NOMO-1 treated with dmso at 0.1 percent for 144 hours (cell line): ENCODE data around the gene SYNDIG1.

Source experiments
- DNase-seq: peaks from one replicate; lab custom pipeline; 2025; ENCODE audit not compliant: unreplicated experiment; lab: John Stamatoyannopoulos, UW

The SYNDIG1 gene

GRCh38 chr20:24446811-24447210, 22.6 kb upstream of the SYNDIG1 start:
- DNase-seq: no peak

- DNase-seq: no peak
These were observed 21.3 kb upstream of the SYNDIG1 start for GRCh38 chr20:24448170-24448569.

GRCh38 chr20:24449026-24449720, 20.3 kb upstream of the SYNDIG1 start:
- no peak for DNase-seq

GRCh38 chr20:24450177-24450576, 19.3 kb upstream of the SYNDIG1 start:
- DNase-seq: no peak

- DNase-seq: no peak
These were observed 18.6 kb upstream of the SYNDIG1 start for GRCh38 chr20:24450624-24451376.

- DNase-seq: no peak
These were observed 18.0 kb upstream of the SYNDIG1 start for GRCh38 chr20:24451428-24451827.

GRCh38 chr20:24452016-24452415, 17.4 kb upstream of the SYNDIG1 start:
- no peak for DNase-seq

- DNase-seq: no peak
These were observed 16.8 kb upstream of the SYNDIG1 start for GRCh38 chr20:24452498-24453127.

- no peak for DNase-seq
These were observed 15.6 kb upstream of the SYNDIG1 start for GRCh38 chr20:24453869-24454268.

- DNase-seq: no peak
These were observed 14.3 kb upstream of the SYNDIG1 start for GRCh38 chr20:24455081-24455480.

GRCh38 chr20:24456398-24456781, 13.0 kb upstream of the SYNDIG1 start:
- no peak for DNase-seq

GRCh38 chr20:24458436-24458835, 11.0 kb upstream of the SYNDIG1 start:
- DNase-seq: no peak

GRCh38 chr20:24459733-24460132, 9.7 kb upstream of the SYNDIG1 start:
- DNase-seq: no peak

GRCh38 chr20:24460712-24461111, 8.7 kb upstream of the SYNDIG1 start:
- no peak for DNase-seq

- DNase-seq: no peak
These were observed 7.6 kb upstream of the SYNDIG1 start for GRCh38 chr20:24461848-24462247.

- no peak for DNase-seq
These were observed 6.9 kb upstream of the SYNDIG1 start for GRCh38 chr20:24462460-24463010.

- DNase-seq: no peak
These were observed 4.3 kb upstream of the SYNDIG1 start for GRCh38 chr20:24465159-24465558.

- no peak for DNase-seq
These were observed 3.7 kb upstream of the SYNDIG1 start for GRCh38 chr20:24465730-24466129.

GRCh38 chr20:24468401-24469115, 871 bp upstream of the SYNDIG1 start:
- DNase-seq: no peak

- no peak for DNase-seq
These were observed 691 bp downstream of the SYNDIG1 start for GRCh38 chr20:24469894-24470745.
